Panc1 (cell line): ENCODE measurements around the gene SERPINE3. TPM values are rescaled to one million over a fixed set of nuclear protein-coding genes. Genes with fewer than 3 reads are reported as not detected.

Source experiments
- ATAC-seq: fragments of 200-7000 bp; cut with Tn5 transposase; 2 replicates; pipeline ENCODE4 v1.9.1; 2020; ENCODE audit warnings: mild to moderate bottlenecking, moderate library complexity
- BruUV-seq: library from RNA; stranded (reverse); fragments of 400-500 nt; replicated peaks from 2 replicates; lab custom pipeline; 2021; lab: Mats Ljungman, UMichigan
- CTCF ChIA-PET: fragments of 300-600 bp; sonication (Branson Sonifier 250); formaldehyde crosslinking; loops from one replicate; lab custom pipeline; 2022; ENCODE audit warnings: antibody characterized with exemption; lab: Charles Lee
- POLR2A ChIA-PET: fragments of 300-600 bp; sonication (Branson Sonifier 250); formaldehyde crosslinking; loops from one replicate; lab custom pipeline; 2022; ENCODE audit warnings: antibody characterized with exemption; lab: Charles Lee
- DNase-seq: peaks from one replicate; pipeline ENCODE4 v3.0.0-alpha.2; 2010; ENCODE audit warnings: low read depth, low spot score
- H3K27ac ChIP-seq: 2 replicates; pipeline ENCODE4 v1.5.1; 2011; ENCODE audit warnings: mild to moderate bottlenecking, low read length, inconsistent platforms
- H3K27me3 ChIP-seq: fragments of 200-500 bp; sonication (Bioruptor generic); 2 replicates; pipeline ENCODE4 v1.6.0; 2014; ENCODE audit warnings: low read length, inconsistent platforms; ENCODE audit not compliant: control insufficient read depth, insufficient read depth
- H3K36me3 ChIP-seq: fragments of 200-500 bp; sonication (Bioruptor generic); 2 replicates; pipeline ENCODE4 v1.5.1; 2014; ENCODE audit warnings: inconsistent platforms, mild to moderate bottlenecking, low read length, moderate library complexity; ENCODE audit not compliant: control insufficient read depth, insufficient read depth
- H3K4me1 ChIP-seq: 2 replicates; pipeline ENCODE4 v1.5.1; 2011; ENCODE audit warnings: inconsistent platforms, mild to moderate bottlenecking, low read length, moderate library complexity; ENCODE audit not compliant: control insufficient read depth, insufficient read depth
- H3K4me3 ChIP-seq, 2 experiments: 2 replicates each; pipeline ENCODE4 v1.5.1; 2011 to 2012; ENCODE audit warnings: low read depth in 2 of 2, low read length in 2 of 2, mild to moderate bottlenecking in 2 of 2, inconsistent platforms in 1 of 2, moderate library complexity in 1 of 2
- H3K9me3 ChIP-seq: fragments of 200-500 bp; sonication (Bioruptor generic); 2 replicates; pipeline ENCODE4 v1.5.1; 2014; ENCODE audit warnings: low read depth, mild to moderate bottlenecking, inconsistent platforms, low read length, moderate library complexity; ENCODE audit not compliant: control insufficient read depth, insufficient read depth
- CTCF ChIP-seq: fragments of 450-650 bp; IDR thresholded peaks from 2 replicates; pipeline ENCODE4 v1.5.1; 2017; ENCODE audit warnings: mild to moderate bottlenecking
- POLR2AphosphoS5 ChIP-seq: IDR thresholded peaks from 2 replicates; pipeline ENCODE4 v1.6.1; 2012; ENCODE audit warnings: mild to moderate bottlenecking, low read depth, low read length, moderate library complexity
- SIN3A ChIP-seq: IDR thresholded peaks from 2 replicates; pipeline ENCODE4 v1.6.1; 2012; ENCODE audit warnings: low read depth, mild to moderate bottlenecking, low read length, moderate library complexity, borderline replicate concordance; ENCODE audit not compliant: insufficient read depth
- TCF7L2 ChIP-seq: IDR thresholded peaks from 2 replicates; pipeline ENCODE4 v1.6.1; 2011; ENCODE audit warnings: mild to moderate bottlenecking, low read depth, low read length, inconsistent platforms
- in situ Hi-C: cut with HindIII; loops from 2 replicates; pipeline ENCODE4 v1.10.0; 2016; ENCODE audit warnings: low sequenced_read_pairs, low pct_unique_long_range_greater_than_20kb
- intact Hi-C: fragments of 100-400 bp; cut with micrococcal nuclease; formaldehyde crosslinking; loops from one replicate; pipeline ENCODE4 v1.10.0; 2022; ENCODE audit not compliant: unreplicated experiment
- total RNA-seq: library from RNA; stranded (reverse); gene quantifications from one replicate; pipeline ENCODE4 v1.2.1, GENCODE V29; 2021; ENCODE audit not compliant: unreplicated experiment
- TF ChIP-seq, protein P1 (sequence below), 2 experiments: IDR thresholded peaks; 2 replicates each; pipeline ENCODE4 v1.6.1; 2011 to 2012; ENCODE audit warnings: low read depth in 2 of 2, control low read depth in 1 of 2, low read length in 1 of 2, mild to moderate bottlenecking in 1 of 2, moderate library complexity in 1 of 2; ENCODE audit not compliant: insufficient read depth in 1 of 2

The SERPINE3 gene
- total RNA-seq, 1 experiment from 2014 or later: not detected

DNA sequence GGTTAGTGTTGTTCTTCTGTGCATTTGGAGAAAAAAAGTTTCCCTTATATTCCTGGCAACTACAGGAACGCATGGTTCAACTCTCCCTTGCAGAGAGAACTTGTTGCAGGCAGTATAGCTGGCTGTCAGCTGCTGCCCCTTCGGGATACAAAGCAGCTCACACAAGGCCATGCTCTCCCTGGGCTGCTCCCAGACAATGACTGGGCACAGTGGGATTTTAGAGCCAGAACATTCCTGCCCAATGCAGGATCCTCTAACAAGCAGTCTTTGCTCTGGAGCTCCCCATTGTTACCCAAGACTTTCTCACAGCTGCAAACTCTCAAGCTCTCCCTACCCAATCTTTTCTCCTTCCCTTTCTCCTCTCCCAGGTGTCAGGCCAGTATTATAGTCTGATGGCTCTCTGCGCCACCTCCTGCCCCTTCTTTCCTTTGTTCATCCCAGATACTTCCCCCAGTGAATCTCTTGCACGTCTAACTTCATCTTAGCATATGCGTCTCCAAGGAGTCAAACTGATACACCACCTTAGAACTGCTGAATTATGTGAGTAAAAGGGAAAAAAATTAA, 27.5 kb upstream of the SERPINE3 start:
- POLR2A ChIA-PET: no interaction called here

DNA sequence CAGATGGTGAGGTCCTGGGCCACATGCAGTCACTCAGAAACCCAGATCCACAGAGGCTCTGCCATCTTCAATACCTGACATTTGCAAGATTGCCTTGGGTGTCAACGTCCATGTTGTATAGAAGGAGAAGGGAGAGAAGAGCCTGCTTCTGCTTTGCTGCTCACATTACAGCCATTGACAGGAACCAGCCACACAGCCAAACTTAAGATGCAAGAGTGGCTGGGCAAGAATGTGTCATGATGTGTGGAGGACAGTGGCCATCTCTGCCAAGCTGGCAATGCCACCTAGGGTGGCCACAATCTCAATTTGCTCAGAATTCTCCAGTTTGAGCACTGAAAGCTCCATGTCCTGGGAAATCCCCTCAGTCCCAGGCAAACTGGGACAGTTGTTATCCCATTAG, 25.9 kb upstream of the SERPINE3 start:
- Histone ChIP-seq H3K27ac (no peak overlapping the region), H3K4me1 (no peaks in the 10 kb centered on the region), H3K36me3 (no peaks in the 10 kb centered on the region), H3K27me3 (peaks cover 2% of the 10 kb centered on the region; the same call in 1 of the 2 replicates), H3K4me3 (no peak overlapping the region), H3K9me3 (no peaks in the 10 kb centered on the region)
- no peak for DNase-seq
- TF ChIP-seq TCF7L2 (no peak), CTCF (no peak), SIN3A (no peak), POLR2AphosphoS5 (no peak)
- TF ChIP-seq, protein P1, sequence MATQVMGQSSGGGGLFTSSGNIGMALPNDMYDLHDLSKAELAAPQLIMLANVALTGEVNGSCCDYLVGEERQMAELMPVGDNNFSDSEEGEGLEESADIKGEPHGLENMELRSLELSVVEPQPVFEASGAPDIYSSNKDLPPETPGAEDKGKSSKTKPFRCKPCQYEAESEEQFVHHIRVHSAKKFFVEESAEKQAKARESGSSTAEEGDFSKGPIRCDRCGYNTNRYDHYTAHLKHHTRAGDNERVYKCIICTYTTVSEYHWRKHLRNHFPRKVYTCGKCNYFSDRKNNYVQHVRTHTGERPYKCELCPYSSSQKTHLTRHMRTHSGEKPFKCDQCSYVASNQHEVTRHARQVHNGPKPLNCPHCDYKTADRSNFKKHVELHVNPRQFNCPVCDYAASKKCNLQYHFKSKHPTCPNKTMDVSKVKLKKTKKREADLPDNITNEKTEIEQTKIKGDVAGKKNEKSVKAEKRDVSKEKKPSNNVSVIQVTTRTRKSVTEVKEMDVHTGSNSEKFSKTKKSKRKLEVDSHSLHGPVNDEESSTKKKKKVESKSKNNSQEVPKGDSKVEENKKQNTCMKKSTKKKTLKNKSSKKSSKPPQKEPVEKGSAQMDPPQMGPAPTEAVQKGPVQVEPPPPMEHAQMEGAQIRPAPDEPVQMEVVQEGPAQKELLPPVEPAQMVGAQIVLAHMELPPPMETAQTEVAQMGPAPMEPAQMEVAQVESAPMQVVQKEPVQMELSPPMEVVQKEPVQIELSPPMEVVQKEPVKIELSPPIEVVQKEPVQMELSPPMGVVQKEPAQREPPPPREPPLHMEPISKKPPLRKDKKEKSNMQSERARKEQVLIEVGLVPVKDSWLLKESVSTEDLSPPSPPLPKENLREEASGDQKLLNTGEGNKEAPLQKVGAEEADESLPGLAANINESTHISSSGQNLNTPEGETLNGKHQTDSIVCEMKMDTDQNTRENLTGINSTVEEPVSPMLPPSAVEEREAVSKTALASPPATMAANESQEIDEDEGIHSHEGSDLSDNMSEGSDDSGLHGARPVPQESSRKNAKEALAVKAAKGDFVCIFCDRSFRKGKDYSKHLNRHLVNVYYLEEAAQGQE (IDR thresholded peaks at IDR 0.05; ENCODE audit: insufficient read depth in 1 of 2, low read depth in 2 of 2, low read length in 1 of 2): no peak
- ChIA-PET POLR2A (no interaction called here), CTCF (no interaction called here)
- BruUV-seq: no TSS peak
- ATAC-seq: no peak
- intact Hi-C loops: no loop called here
- in situ Hi-C loops: no loop called here

More for the DNA sequence above, 27.5 kb upstream of the SERPINE3 start:
- no peak for DNase-seq
- H3K9me3 ChIP-seq: no peaks in the 10 kb centered on the region
- CTCF ChIA-PET: interaction anchor here (0.6 to 1.0 kb wide), 2 partner anchors 125 to 186 kb away, joined by 3 to 5 read pairs; no protein-coding TSS in a partner anchor
- intact Hi-C loops (no loop called here), in situ Hi-C loops (no loop called here)
- no peak for ATAC-seq
- H3K4me3 ChIP-seq: no peak overlapping the region
- TF ChIP-seq TCF7L2 (no peak), POLR2AphosphoS5 (no peak), SIN3A (no peak), CTCF (no peak)
- TF ChIP-seq, protein P1 (IDR thresholded peaks at IDR 0.05; ENCODE audit: insufficient read depth in 1 of 2, low read depth in 2 of 2, low read length in 1 of 2): no peak
- no TSS peak for BruUV-seq
- H3K27me3 ChIP-seq: peaks cover 2% of the 10 kb centered on the region; the same call in 1 of the 2 replicates
- no peak overlapping the region for H3K27ac ChIP-seq
- H3K36me3 ChIP-seq: no peaks in the 10 kb centered on the region
- H3K4me1 ChIP-seq: no peaks in the 10 kb centered on the region
